Loucy (cell line): ENCODE results near the gene JAZF1.

Experiments used
- H2AFZ ChIP-seq: fragments of 200-600 bp; sonication (generic); 2 replicates; pipeline ENCODE4 v1.6.0; 2016; ENCODE audit warnings: antibody characterized with exemption, mild to moderate bottlenecking, low read length, moderate library complexity
- H3F3A ChIP-seq: fragments of 200-600 bp; 2 replicates; pipeline ENCODE4 v1.6.0; 2016; ENCODE audit warnings: antibody characterized with exemption, low read depth, mild to moderate bottlenecking
- H3K27me3 ChIP-seq: fragments of 200-600 bp; sonication (generic); 2 replicates; pipeline ENCODE4 v1.6.1; 2014; ENCODE audit warnings: low read length, mild to moderate bottlenecking; ENCODE audit not compliant: insufficient read depth, poor library complexity, severe bottlenecking
- H3K36me3 ChIP-seq: fragments of 200-600 bp; sonication (generic); 2 replicates; pipeline ENCODE4 v1.6.1; 2016; ENCODE audit warnings: low read length; ENCODE audit not compliant: insufficient read depth
- H3K4me1 ChIP-seq: fragments of 200-600 bp; sonication (generic); 2 replicates; pipeline ENCODE4 v1.5.1; 2014; ENCODE audit warnings: low read length, mild to moderate bottlenecking; ENCODE audit not compliant: insufficient read depth, poor library complexity, severe bottlenecking
- H3K4me2 ChIP-seq: fragments of 200-600 bp; sonication (generic); 2 replicates; pipeline ENCODE4 v1.6.0; 2014; ENCODE audit warnings: antibody characterized with exemption, low read length, low read depth, mild to moderate bottlenecking; ENCODE audit not compliant: poor library complexity, severe bottlenecking
- H3K4me3 ChIP-seq: fragments of 200-600 bp; sonication (generic); 2 replicates; pipeline ENCODE4 v1.5.1; 2014; ENCODE audit warnings: low read length, mild to moderate bottlenecking, mixed read lengths; ENCODE audit not compliant: poor library complexity, severe bottlenecking
- H3K79me2 ChIP-seq: fragments of 200-600 bp; sonication (generic); 2 replicates; pipeline ENCODE4 v1.6.1; 2014; ENCODE audit warnings: low read length; ENCODE audit not compliant: insufficient read depth
- H3K9ac ChIP-seq: fragments of 200-600 bp; sonication (generic); 2 replicates; pipeline ENCODE4 v1.6.0; 2014; ENCODE audit warnings: mild to moderate bottlenecking, low read depth, low read length, moderate library complexity; ENCODE audit not compliant: poor library complexity, severe bottlenecking
- H3K9me2 ChIP-seq: fragments of 200-600 bp; sonication (generic); replicated peaks from 2 replicates; pipeline ENCODE4 v1.6.1; 2016; ENCODE audit warnings: low read depth, low read length, mixed read lengths
- H3K9me3 ChIP-seq: fragments of 200-600 bp; sonication (generic); 2 replicates; pipeline ENCODE4 v1.6.1; 2014; ENCODE audit warnings: mild to moderate bottlenecking, antibody characterized with exemption, low read length, low read depth; ENCODE audit not compliant: insufficient read depth
- H4K20me1 ChIP-seq: fragments of 200-600 bp; sonication (generic); 2 replicates; pipeline ENCODE4 v1.6.0; 2014; ENCODE audit warnings: antibody characterized with exemption, low read length, mild to moderate bottlenecking; ENCODE audit not compliant: insufficient read depth, poor library complexity, severe bottlenecking
- CTCF ChIP-seq: fragments of 200-600 bp; sonication (generic); conservative IDR thresholded peaks from 2 replicates; pipeline ENCODE4 v1.5.1; 2014; ENCODE audit warnings: mild to moderate bottlenecking, antibody characterized with exemption, low read length
- EZH2phosphoT487 ChIP-seq: fragments of 200-600 bp; IDR thresholded peaks from 2 replicates; pipeline ENCODE4 v1.6.1; 2018; ENCODE audit warnings: antibody characterized with exemption, mild to moderate bottlenecking, moderate library complexity, borderline replicate concordance

The JAZF1 gene

GRCh38 chr7:27843584-27844305 is 336.9 kb downstream of the JAZF1 start:
- TF ChIP-seq EZH2phosphoT487 (no peak), CTCF (no peak)
- Histone ChIP-seq H3K79me2 (no peaks in the 10 kb centered on the region), H3F3A (no peaks in the 10 kb centered on the region), H3K9ac (no peak overlapping the region), H3K9me3 (no peaks in the 10 kb centered on the region), H3K9me2 (no peaks in the 10 kb centered on the region), H2AFZ (no peak overlapping the region), H3K4me3 (no peak overlapping the region), H3K27me3 (no peaks in the 10 kb centered on the region), H4K20me1 (no peaks in the 10 kb centered on the region), H3K4me1 (peaks cover 10% of the 10 kb centered on the region), H3K36me3 (no peaks in the 10 kb centered on the region; the same call in 1 of the 2 replicates), H3K4me2 (no peak overlapping the region)

GRCh38 chr7:27842851-27843250 is 337.7 kb downstream of the JAZF1 start:
- H4K20me1 ChIP-seq = no peaks in the 10 kb centered on the region
- H2AFZ ChIP-seq = no peak overlapping the region
- no peaks in the 10 kb centered on the region for H3K9me3 ChIP-seq
- no peak overlapping the region for H3K9ac ChIP-seq
- H3K4me3 ChIP-seq = no peak overlapping the region
- no peak overlapping the region for H3K4me2 ChIP-seq
- H3K36me3 ChIP-seq = peaks cover 3% of the 10 kb centered on the region; the same call in 1 of the 2 replicates
- H3K4me1 ChIP-seq = peaks cover 12% of the 10 kb centered on the region
- no peaks in the 10 kb centered on the region for H3F3A ChIP-seq
- H3K9me2 ChIP-seq = no peaks in the 10 kb centered on the region
- no peaks in the 10 kb centered on the region for H3K79me2 ChIP-seq
- TF ChIP-seq CTCF (no peak), EZH2phosphoT487 (no peak)
- H3K27me3 ChIP-seq = no peaks in the 10 kb centered on the region

GRCh38 chr7:27842094-27842692 is 338.4 kb downstream of the JAZF1 start:
- peaks cover 3% of the 10 kb centered on the region; the same call in 1 of the 2 replicates for H3K36me3 ChIP-seq
- H3K79me2 ChIP-seq = no peaks in the 10 kb centered on the region
- no peaks in the 10 kb centered on the region for H4K20me1 ChIP-seq
- H3K27me3 ChIP-seq = no peaks in the 10 kb centered on the region
- H3K9ac ChIP-seq = no peak overlapping the region
- no peaks in the 10 kb centered on the region for H3K9me2 ChIP-seq
- TF ChIP-seq EZH2phosphoT487 (no peak), CTCF (no peak)
- no peak overlapping the region for H3K4me2 ChIP-seq
- peaks cover 12% of the 10 kb centered on the region for H3K4me1 ChIP-seq
- H2AFZ ChIP-seq = no peak overlapping the region
- H3K9me3 ChIP-seq = no peaks in the 10 kb centered on the region
- no peaks in the 10 kb centered on the region for H3F3A ChIP-seq
- H3K4me3 ChIP-seq = no peak overlapping the region
